Measurements from ENCODE around the gene SMARCD3.

Gene SMARCD3

DNA sequence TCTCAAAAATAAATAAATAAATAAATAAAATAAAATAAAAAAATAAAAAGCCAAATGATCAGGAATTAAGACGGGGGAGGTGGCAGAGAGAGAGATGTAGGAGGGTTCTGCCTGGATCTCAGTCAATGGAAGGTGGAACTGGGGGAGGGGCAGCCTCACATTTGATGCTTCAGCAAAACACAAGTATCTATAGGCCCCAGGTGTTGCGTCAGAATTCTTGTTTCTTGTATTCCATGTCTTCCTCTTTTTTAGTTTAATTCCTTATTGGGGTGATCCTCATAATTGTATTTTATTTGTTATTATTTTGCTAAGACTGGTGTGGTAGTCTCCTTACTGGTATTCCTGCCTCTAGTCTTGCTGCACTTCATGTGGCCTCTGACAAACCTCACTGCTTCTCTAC, 41.4 kb upstream of the SMARCD3 start:
- no peak for DNase-seq
- TF ChIP-seq, protein P1, sequence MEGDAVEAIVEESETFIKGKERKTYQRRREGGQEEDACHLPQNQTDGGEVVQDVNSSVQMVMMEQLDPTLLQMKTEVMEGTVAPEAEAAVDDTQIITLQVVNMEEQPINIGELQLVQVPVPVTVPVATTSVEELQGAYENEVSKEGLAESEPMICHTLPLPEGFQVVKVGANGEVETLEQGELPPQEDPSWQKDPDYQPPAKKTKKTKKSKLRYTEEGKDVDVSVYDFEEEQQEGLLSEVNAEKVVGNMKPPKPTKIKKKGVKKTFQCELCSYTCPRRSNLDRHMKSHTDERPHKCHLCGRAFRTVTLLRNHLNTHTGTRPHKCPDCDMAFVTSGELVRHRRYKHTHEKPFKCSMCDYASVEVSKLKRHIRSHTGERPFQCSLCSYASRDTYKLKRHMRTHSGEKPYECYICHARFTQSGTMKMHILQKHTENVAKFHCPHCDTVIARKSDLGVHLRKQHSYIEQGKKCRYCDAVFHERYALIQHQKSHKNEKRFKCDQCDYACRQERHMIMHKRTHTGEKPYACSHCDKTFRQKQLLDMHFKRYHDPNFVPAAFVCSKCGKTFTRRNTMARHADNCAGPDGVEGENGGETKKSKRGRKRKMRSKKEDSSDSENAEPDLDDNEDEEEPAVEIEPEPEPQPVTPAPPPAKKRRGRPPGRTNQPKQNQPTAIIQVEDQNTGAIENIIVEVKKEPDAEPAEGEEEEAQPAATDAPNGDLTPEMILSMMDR (IDR thresholded peaks at IDR 0.05) = no peak
- H3K27me3 ChIP-seq = no peaks in the 10 kb centered on the region
- no peaks in the 10 kb centered on the region for H3K36me3 ChIP-seq
- no peaks in the 10 kb centered on the region for H3K9me3 ChIP-seq
- H3K27ac ChIP-seq = no peak overlapping the region
- intact Hi-C loops (cut with DNase I; ENCODE audit: low total_unique reads) = no loop called here
- H3K4me1 ChIP-seq = peaks cover 0 to 16% (median 0%) of the 10 kb centered on the region in 4 donors
- no peak overlapping the region for H3K4me3 ChIP-seq

DNA sequence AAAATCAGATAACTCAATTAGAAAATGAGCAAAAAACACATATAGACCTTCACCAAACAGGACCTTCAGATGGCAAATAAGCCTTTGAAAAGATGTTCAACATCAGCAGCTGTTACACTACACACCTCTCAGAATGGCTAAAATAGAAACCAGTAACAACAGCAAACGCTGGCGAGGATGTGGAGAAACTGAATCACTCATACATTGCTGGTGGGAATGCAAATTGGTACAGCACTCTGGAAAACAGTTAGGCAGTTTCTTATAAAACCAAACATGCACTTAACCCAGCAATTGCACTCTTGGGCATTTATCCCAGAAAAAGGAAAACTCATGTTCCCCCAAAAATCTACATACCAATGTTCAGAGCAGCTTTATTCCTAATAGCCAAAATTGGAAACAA, 37.7 kb upstream of the SMARCD3 start:
- Histone ChIP-seq H3K36me3 (no peaks in the 10 kb centered on the region), H3K9me3 (no peaks in the 10 kb centered on the region), H3K4me3 (no peak overlapping the region), H3K4me1 (peaks cover 0 to 16% (median 0%) of the 10 kb centered on the region in 4 donors), H3K27me3 (peaks cover 0 to 11% of the 10 kb centered on the region in 2 donors), H3K27ac (no peak overlapping the region)
- no peak for DNase-seq
- intact Hi-C loops (cut with DNase I; ENCODE audit: low total_unique reads) = no loop called here
- TF ChIP-seq, protein P1 (IDR thresholded peaks at IDR 0.05) = no peak

DNA sequence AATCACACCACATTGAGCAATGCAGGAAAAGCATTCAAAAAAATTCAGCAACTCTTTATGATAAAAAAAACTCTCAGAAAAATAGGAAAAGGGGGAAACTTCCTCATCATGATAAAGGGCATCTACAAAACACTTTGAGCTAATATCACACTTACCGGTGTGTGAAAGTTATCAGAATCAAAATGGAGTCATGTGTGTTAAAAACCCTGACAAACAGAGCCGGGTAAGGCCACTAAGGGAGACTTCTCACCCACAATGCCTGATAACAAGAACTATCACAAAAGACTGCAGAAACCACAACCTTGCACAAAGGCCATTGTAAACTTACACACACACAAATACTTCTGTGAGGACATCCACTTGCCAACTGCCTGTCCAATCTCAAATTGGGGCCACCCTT, 34.8 kb upstream of the SMARCD3 start:
- peaks cover 0 to 29% of the 10 kb centered on the region in 2 donors for H3K27me3 ChIP-seq
- H3K4me3 ChIP-seq = no peak overlapping the region
- DNase-seq = no peak
- TF ChIP-seq, protein P1 (IDR thresholded peaks at IDR 0.05) = no peak
- no peaks in the 10 kb centered on the region for H3K9me3 ChIP-seq
- H3K36me3 ChIP-seq = no peaks in the 10 kb centered on the region
- H3K4me1 ChIP-seq = peaks cover 0 to 16% (median 0%) of the 10 kb centered on the region in 4 donors
- H3K27ac ChIP-seq = no peak overlapping the region
- intact Hi-C loops (cut with DNase I; ENCODE audit: low total_unique reads) = no loop called here

DNA sequence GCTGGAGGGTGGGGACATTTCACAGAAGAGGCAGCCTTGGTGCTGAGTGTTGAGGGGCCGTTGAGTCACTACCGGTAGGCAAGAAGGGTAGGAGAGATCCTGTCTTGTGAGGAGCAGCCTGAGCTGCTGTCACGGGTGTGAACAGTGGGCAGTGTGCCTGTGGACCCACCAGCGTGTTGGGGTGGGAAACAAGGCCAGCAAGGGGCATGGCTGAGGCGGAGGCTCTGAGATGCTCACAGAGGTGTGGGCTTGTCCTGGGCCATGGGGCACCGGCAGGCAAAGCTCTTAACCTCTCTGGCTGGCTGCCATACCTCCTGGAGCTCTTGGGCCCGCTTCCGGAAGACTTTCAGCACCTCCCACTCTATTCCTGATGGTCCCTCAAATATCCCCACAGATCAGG, 33.6 kb upstream of the SMARCD3 start:
- Histone ChIP-seq H3K4me3 (no peak overlapping the region), H3K27ac (no peak overlapping the region), H3K9me3 (no peaks in the 10 kb centered on the region), H3K27me3 (peaks cover 0 to 29% of the 10 kb centered on the region in 2 donors), H3K4me1 (peaks cover 0 to 23% (median 6%) of the 10 kb centered on the region in 4 donors), H3K36me3 (no peaks in the 10 kb centered on the region)
- no peak for DNase-seq
- intact Hi-C loops (cut with DNase I; ENCODE audit: low total_unique reads) = no loop called here
- TF ChIP-seq, protein P1 (IDR thresholded peaks at IDR 0.05) = no peak

DNA sequence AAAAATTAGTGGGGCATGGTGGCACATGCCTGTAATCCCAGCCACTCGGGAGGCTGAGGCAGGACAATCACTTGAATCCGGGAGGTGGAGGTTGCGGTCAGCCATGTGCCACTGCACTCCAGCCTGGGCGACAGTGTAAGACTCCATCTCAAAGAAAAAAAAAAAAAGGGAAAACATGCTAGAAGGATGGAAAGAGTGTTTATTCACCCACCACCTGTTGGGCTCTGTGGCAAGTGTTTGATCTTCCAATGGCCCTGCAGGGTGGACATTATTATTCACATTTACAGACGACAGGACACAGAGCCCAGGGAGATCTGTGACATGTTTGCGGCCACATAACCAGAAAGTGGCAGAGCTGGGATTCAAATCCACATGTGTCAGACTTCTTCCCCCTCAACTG, 33.2 kb upstream of the SMARCD3 start:
- intact Hi-C loops (cut with DNase I; ENCODE audit: low total_unique reads) = no loop called here
- no peak overlapping the region for H3K4me3 ChIP-seq
- TF ChIP-seq, protein P1 (IDR thresholded peaks at IDR 0.05) = no peak
- H3K27ac ChIP-seq = no peak overlapping the region
- no peaks in the 10 kb centered on the region for H3K36me3 ChIP-seq
- no peaks in the 10 kb centered on the region for H3K9me3 ChIP-seq
- H3K4me1 ChIP-seq = peaks cover 0 to 24% (median 9%) of the 10 kb centered on the region in 4 donors
- DNase-seq = no peak
- H3K27me3 ChIP-seq = peaks cover 0 to 29% of the 10 kb centered on the region in 2 donors
